GM12891 (cell line): ENCODE measurements around the gene MET.

Experiments
- PAX5 ChIP-seq: IDR thresholded peaks from 2 replicates; pipeline ENCODE4 v1.6.1; 2011; ENCODE audit warnings: low read length, moderate library complexity, mild to moderate bottlenecking; ENCODE audit not compliant: insufficient read depth, severe bottlenecking
- POLR2A ChIP-seq: IDR thresholded peaks from 2 replicates; pipeline ENCODE4 v1.6.1; 2011; ENCODE audit warnings: low read depth, low read length, control low read depth
- POLR2AphosphoS5 ChIP-seq: IDR thresholded peaks from 2 replicates; pipeline ENCODE4 v1.6.1; 2011; ENCODE audit warnings: low read depth, low read length, control low read depth
- POU2F2 ChIP-seq: IDR thresholded peaks from 2 replicates; pipeline ENCODE4 v1.6.1; 2011; ENCODE audit warnings: low read depth, mild to moderate bottlenecking, control low read depth, low read length, moderate library complexity
- SPI1 ChIP-seq: IDR thresholded peaks from 2 replicates; pipeline ENCODE4 v1.6.1; 2011; ENCODE audit warnings: low read depth, low read length, control low read depth
- TAF1 ChIP-seq: IDR thresholded peaks from 2 replicates; pipeline ENCODE4 v1.6.1; 2011; ENCODE audit warnings: low read depth, low read length, control low read depth

DNA sequence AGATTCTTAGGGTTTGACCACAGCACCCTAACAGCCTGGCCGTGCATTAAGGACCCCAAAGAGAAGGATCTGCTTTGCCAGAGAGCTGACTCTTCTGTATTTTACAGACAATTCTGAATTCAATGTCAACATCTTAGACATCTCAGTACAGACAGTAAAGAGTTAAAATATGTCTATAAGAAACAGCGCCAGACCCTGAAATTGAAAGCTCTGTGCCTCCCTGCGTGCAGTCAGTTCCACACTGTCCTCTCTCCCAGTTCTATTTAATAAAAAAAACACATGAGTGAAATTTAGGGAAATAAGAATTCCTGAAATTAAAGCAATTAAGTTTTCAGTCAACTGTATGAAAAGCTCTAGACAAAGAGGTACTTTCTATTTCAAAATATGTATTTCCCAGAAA lies 45.1 kb downstream of the MET start:
- no peak for TF ChIP-seq POLR2A
- no peak for TF ChIP-seq SPI1
- no peak for TF ChIP-seq POLR2AphosphoS5
- TF ChIP-seq TAF1 = no peak
- no peak for TF ChIP-seq PAX5
- no peak for TF ChIP-seq POU2F2
